ENCODE results near the gene CDKN2C.

DNA sequence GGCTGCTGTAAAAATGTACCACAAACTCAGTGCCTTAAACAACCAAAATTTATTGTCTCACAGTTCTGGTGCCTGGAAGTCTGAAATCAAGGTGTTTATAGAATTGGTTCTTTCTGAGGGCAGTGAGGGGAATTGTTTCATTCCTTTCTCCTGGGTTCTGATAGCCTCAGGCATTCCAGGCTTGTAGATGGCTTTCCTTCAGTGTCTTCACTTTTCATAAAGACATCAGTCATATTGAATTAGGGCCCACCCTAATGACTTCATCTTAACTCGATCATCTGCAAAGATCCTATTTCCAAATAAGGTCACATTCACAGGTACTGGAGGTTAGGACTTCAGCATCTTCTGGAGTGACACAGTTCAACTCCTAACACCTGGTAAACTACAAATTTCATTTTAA lies 15.0 kb downstream of the CDKN2C start:
- no peak for TF ChIP-seq CTCF (IDR thresholded peaks at IDR 0.05 in 4 of 5, conservative IDR thresholded peaks at IDR 0.05 in 1 of 5)
- no peak for TF ChIP-seq POLR2A (IDR thresholded peaks at IDR 0.05)
